GM12878 (cell line): ENCODE measurements around the gene ZP2. TPM values are rescaled to one million over a fixed set of nuclear protein-coding genes. Genes with fewer than 3 reads are reported as not detected.

Experiments used
- ATAC-seq: fragments of 200-7000 bp; cut with Tn5 transposase; 3 replicates; pipeline ENCODE4 v1.9.1; 2020; ENCODE audit warnings: mild to moderate bottlenecking, moderate library complexity
- BruUV-seq: library from RNA; stranded (reverse); fragments of 400-500 nt; replicated peaks from 2 replicates; lab custom pipeline; 2021; lab: Mats Ljungman, UMichigan
- CTCF ChIA-PET: fragments of 300-600 bp; sonication (Branson Sonifier 250); formaldehyde crosslinking; extraction: SDS; loops from one replicate; lab custom pipeline; 2021; ENCODE audit warnings: inconsistent platforms; lab: Yijun Ruan, JAX
- POLR2A ChIA-PET: fragments of 350-600 bp; formaldehyde crosslinking; extraction: SDS; loops from one replicate; lab custom pipeline; 2021; ENCODE audit warnings: inconsistent platforms; lab: Charles Lee
- RAD21 ChIA-PET: fragments of 300-600 bp; sonication (Branson Sonifier 250); formaldehyde crosslinking; loops from one replicate; lab custom pipeline; 2023; ENCODE audit warnings: antibody characterized with exemption; ENCODE audit not compliant: unreplicated experiment; lab: Charles Lee
- SMC1A ChIA-PET: fragments of 300-600 bp; sonication (Branson Sonifier 250); formaldehyde crosslinking; loops from one replicate; lab custom pipeline; 2023; ENCODE audit not compliant: unreplicated experiment, uncharacterized antibody; lab: Charles Lee
- DNase-seq: peaks from one replicate; pipeline ENCODE4 v3.0.0-alpha.2; 2011; ENCODE audit warnings: low read depth, low spot score
- FAIRE-seq: peaks from 3 replicates; lab custom pipeline; 2011; peaks lifted over from hg19 to GRCh38; lab: Jason Lieb, UNC
- H2AFZ ChIP-seq: 2 replicates; pipeline ENCODE4 v1.6.0; 2011; ENCODE audit warnings: low read depth, low read length, control low read depth; ENCODE audit not compliant: control insufficient read depth
- H3K27ac ChIP-seq: 2 replicates; pipeline ENCODE4 v1.5.1; 2011; ENCODE audit warnings: control low read depth; ENCODE audit not compliant: control insufficient read depth, insufficient read depth
- H3K27me3 ChIP-seq, 2 experiments: replicated peaks in 1 of 2; 2 replicates each; pipeline versions ENCODE4 v1.6.0 to v1.6.1; 2011; ENCODE audit warnings: low read length in 1 of 2; ENCODE audit not compliant: control insufficient read depth in 2 of 2, insufficient read depth in 2 of 2
- H3K36me3 ChIP-seq, 2 experiments: 2 replicates each; pipeline ENCODE4 v1.5.1; 2011; ENCODE audit warnings: low read length in 1 of 2; ENCODE audit not compliant: control insufficient read depth in 2 of 2, insufficient read depth in 2 of 2
- H3K4me1 ChIP-seq: 2 replicates; pipeline ENCODE4 v1.6.1; 2011; ENCODE audit warnings: mild to moderate bottlenecking, low read length, moderate library complexity, mixed read lengths; ENCODE audit not compliant: control insufficient read depth, insufficient read depth
- H3K4me2 ChIP-seq: 2 replicates; pipeline ENCODE4 v1.6.0; 2011; ENCODE audit warnings: control low read depth; ENCODE audit not compliant: control insufficient read depth, insufficient read depth
- H3K4me3 ChIP-seq: fragments of 200-600 bp; sonication (generic); 2 replicates; pipeline ENCODE4 v1.5.1; 2016
- H3K79me2 ChIP-seq: 2 replicates; pipeline ENCODE4 v1.6.0; 2011; ENCODE audit warnings: low read length; ENCODE audit not compliant: control insufficient read depth, insufficient read depth
- H3K9ac ChIP-seq: 2 replicates; pipeline ENCODE4 v1.8.0; 2011; ENCODE audit warnings: low read length, control low read depth, mixed read lengths; ENCODE audit not compliant: control insufficient read depth, insufficient read depth
- H3K9me3 ChIP-seq: replicated peaks from 3 replicates; pipeline ENCODE4 v1.5.1; 2011; ENCODE audit warnings: mild to moderate bottlenecking, low read length; ENCODE audit not compliant: control insufficient read depth, insufficient read depth
- H4K20me1 ChIP-seq: 2 replicates; pipeline ENCODE4 v1.6.0; 2011; ENCODE audit not compliant: control insufficient read depth, insufficient read depth
- BACH1 ChIP-seq: fragments of 450-650 bp; IDR thresholded peaks from 2 replicates; pipeline ENCODE4 v1.6.1; 2017; ENCODE audit warnings: mild to moderate bottlenecking, borderline replicate concordance
- CUX1 ChIP-seq: IDR thresholded peaks from 2 replicates; pipeline ENCODE4 v1.6.1; 2012; ENCODE audit warnings: improper control_type of control experiment, low read depth, low read length; ENCODE audit not compliant: insufficient replicate concordance
- MTA2 ChIP-seq: fragments of 450-650 bp; IDR thresholded peaks from 2 replicates; pipeline ENCODE4 v1.6.1; 2016; ENCODE audit warnings: low read depth, mild to moderate bottlenecking, moderate library complexity
- PRDM15 ChIP-seq: fragments of 450-650 bp; formaldehyde crosslinking; IDR thresholded peaks from 2 replicates; pipeline ENCODE4 v1.4.0; 2020; ENCODE audit warnings: mild to moderate bottlenecking, moderate library complexity
- RAD21 ChIP-seq: IDR thresholded peaks from 2 replicates; pipeline ENCODE4 v1.6.1; 2011; ENCODE audit warnings: mild to moderate bottlenecking, low read depth, low read length, moderate library complexity; ENCODE audit not compliant: insufficient read depth
- SKIL ChIP-seq: fragments of 450-650 bp; IDR thresholded peaks from 2 replicates; pipeline ENCODE4 v1.6.1; 2017; ENCODE audit warnings: mild to moderate bottlenecking, low read depth, inconsistent platforms; ENCODE audit not compliant: poor library complexity, severe bottlenecking
- ZNF274 ChIP-seq: IDR thresholded peaks from one replicate; pipeline ENCODE4 v1.8.0; 2011; ENCODE audit not compliant: insufficient read length, insufficient read depth
- WGBS: methylation state at CpG from one replicate; pipeline ENCODE4 v1.1.6; 2016; ENCODE audit warnings: low lambda C conversion rate; ENCODE audit not compliant: insufficient replicate concordance, insufficient coverage; ENCODE audit errors: missing lambda C conversion rate; 5-methylcytosine and 5-hydroxymethylcytosine counted together
- in situ Hi-C: fragments of 300-500 bp; cut with MboI; formaldehyde crosslinking; loops from 9 replicates; pipeline ENCODE4 v1.14.3; 2018; ENCODE audit warnings: mixed read lengths
- intact Hi-C: fragments of 100-400 bp; cut with micrococcal nuclease; formaldehyde crosslinking; loops from one replicate; pipeline ENCODE4 v1.14.2; 2022; ENCODE audit not compliant: unreplicated experiment
- polyA plus RNA-seq, 11 experiments: library from polyadenylated mRNA; depleted of rRNA in 4 of 11; unstranded in 6 of 11; stranded (reverse) in 5 of 11; fragments of >200 nt; fragmentation: Nextera tagmentation in 4 of 11; fragmentation: Illumina TruSeq in 1 of 11; extraction: Ambion mirVana in 4 of 11; extraction: Trizol in 1 of 11; gene quantifications; 1 replicate in 1 of 11; 2 replicates in 10 of 11; pipeline versions ENCODE4 v1.2.1 to v1.2.3, GENCODE V29; 2011 to 2016; ENCODE audit warnings: inconsistent platforms in 2 of 11, missing spikeins in 2 of 11, low read depth in 1 of 11
- total RNA-seq, 4 experiments: library from RNA; depleted of rRNA in 3 of 4; stranded (reverse); fragments of >200 nt in 3 of 4; fragmentation: Illumina TruSeq in 1 of 4; extraction: Trizol in 1 of 4; gene quantifications; 2 replicates each; pipeline versions ENCODE4 v1.2.1 to v1.2.3, GENCODE V29; 2013 to 2021
- TF ChIP-seq, protein P1 (sequence below): fragments of 450-650 bp; formaldehyde crosslinking; IDR thresholded peaks from 2 replicates; pipeline ENCODE4 v1.4.0; 2022; ENCODE audit warnings: mild to moderate bottlenecking, moderate library complexity

Gene ZP2
- total and polyA plus RNA-seq, 10 of the 15 experiments (the other 5 are each of a cell fraction or from before 2014, with no cell fraction given): 0.11 to 0.33 (median 0.16) TPM; not detected in 1

GRCh38 chr16:21197112-21197511 is 14.3 kb downstream of the ZP2 start:
- no peaks in the 10 kb centered on the region for H4K20me1 ChIP-seq
- ChIA-PET RAD21 (interaction anchor here (1.0 kb wide), 1 partner anchor 39 kb away, joined by 5 read pairs; the partner anchor contains the start of gene LDAF1), SMC1A (interaction anchor here (1.0 to 1.3 kb wide), 3 partner anchors 9 to 104 kb away, joined by 3 to 6 read pairs (median 4); no protein-coding TSS in a partner anchor), POLR2A (no interaction called here), CTCF (interaction anchor here (0.6 to 3.4 kb wide), 6 partner anchors 9 to 103 kb away, joined by 3 to 14 read pairs (median 3); no protein-coding TSS in a partner anchor)
- DNase-seq (no peak), FAIRE-seq (no peak), ATAC-seq (no peak)
- no peak overlapping the region for H2AFZ ChIP-seq
- H3K4me1 ChIP-seq: peaks cover 3% of the 10 kb centered on the region; the same call in 1 of the 2 replicates
- intact Hi-C loops: no loop called here
- no peak overlapping the region for H3K27ac ChIP-seq
- H3K9me3 ChIP-seq: no peaks in the 10 kb centered on the region; the same call in 2 of the 3 replicates
- no peaks in the 10 kb centered on the region for H3K79me2 ChIP-seq
- no peak overlapping the region for H3K9ac ChIP-seq
- no peaks in the 10 kb centered on the region for H3K27me3 ChIP-seq
- WGBS: 38% methylated on average over 1 of the region's 1 CpG
- in situ Hi-C loops: no loop called here
- no peak overlapping the region for H3K4me2 ChIP-seq
- H3K4me3 ChIP-seq: no peak overlapping the region
- H3K36me3 ChIP-seq: no peaks in the 10 kb centered on the region
- no TSS peak for BruUV-seq
- TF ChIP-seq, protein P1, sequence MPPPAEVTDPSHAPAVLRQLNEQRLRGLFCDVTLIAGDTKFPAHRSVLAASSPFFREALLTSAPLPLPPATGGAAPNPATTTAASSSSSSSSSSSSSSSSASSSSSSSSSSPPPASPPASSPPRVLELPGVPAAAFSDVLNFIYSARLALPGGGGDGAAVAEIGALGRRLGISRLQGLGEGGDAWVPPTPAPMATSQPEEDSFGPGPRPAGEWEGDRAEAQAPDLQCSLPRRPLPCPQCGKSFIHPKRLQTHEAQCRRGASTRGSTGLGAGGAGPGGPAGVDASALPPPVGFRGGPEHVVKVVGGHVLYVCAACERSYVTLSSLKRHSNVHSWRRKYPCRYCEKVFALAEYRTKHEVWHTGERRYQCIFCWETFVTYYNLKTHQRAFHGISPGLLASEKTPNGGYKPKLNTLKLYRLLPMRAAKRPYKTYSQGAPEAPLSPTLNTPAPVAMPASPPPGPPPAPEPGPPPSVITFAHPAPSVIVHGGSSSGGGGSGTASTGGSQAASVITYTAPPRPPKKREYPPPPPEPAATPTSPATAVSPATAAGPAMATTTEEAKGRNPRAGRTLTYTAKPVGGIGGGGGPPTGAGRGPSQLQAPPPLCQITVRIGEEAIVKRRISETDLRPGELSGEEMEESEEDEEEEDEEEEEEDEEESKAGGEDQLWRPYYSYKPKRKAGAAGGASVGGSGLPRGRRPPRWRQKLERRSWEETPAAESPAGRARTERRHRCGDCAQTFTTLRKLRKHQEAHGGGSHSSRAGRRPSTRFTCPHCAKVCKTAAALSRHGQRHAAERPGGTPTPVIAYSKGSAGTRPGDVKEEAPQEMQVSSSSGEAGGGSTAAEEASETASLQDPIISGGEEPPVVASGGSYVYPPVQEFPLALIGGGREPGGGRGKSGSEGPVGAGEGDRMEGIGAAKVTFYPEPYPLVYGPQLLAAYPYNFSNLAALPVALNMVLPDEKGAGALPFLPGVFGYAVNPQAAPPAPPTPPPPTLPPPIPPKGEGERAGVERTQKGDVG: no peak
- TF ChIP-seq PRDM15 (CRISPR knock-in tag) (no peak), BACH1 (no peak), RAD21 (no peak), MTA2 (no peak), CUX1 (no peak), ZNF274 (no peak), SKIL (no peak)
